ENCODE results near the gene CC2D1B. TPM values are rescaled to one million over a fixed set of nuclear protein-coding genes. Genes with fewer than 3 reads are reported as not detected.

Gene CC2D1B
- total RNA-seq, 2 donors from 2014 or later = 16.3 to 18.5 TPM

DNA sequence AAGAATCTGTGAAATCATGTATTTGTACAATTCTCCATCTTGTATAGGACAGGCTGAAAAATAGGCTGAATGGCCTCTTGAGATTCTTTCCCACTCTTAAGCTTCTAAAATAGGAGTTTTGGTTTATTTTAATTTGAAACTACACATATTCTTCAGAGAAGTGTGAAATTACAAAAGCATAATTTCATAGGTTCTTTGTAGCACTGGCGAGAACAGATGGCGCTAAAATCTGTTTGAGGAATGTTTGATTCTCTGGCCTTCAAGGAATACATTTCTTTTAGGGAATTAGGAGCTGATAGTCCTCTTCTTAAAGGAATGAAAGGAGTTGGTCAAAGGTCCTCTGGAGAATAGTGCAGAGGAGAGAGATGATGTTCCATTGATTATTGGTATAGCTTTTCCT is 44.9 kb downstream of the CC2D1B start:
- intact Hi-C loops (cut with DNase I) = no loop called here
- no peak for DNase-seq
- ATAC-seq = no peak

DNA sequence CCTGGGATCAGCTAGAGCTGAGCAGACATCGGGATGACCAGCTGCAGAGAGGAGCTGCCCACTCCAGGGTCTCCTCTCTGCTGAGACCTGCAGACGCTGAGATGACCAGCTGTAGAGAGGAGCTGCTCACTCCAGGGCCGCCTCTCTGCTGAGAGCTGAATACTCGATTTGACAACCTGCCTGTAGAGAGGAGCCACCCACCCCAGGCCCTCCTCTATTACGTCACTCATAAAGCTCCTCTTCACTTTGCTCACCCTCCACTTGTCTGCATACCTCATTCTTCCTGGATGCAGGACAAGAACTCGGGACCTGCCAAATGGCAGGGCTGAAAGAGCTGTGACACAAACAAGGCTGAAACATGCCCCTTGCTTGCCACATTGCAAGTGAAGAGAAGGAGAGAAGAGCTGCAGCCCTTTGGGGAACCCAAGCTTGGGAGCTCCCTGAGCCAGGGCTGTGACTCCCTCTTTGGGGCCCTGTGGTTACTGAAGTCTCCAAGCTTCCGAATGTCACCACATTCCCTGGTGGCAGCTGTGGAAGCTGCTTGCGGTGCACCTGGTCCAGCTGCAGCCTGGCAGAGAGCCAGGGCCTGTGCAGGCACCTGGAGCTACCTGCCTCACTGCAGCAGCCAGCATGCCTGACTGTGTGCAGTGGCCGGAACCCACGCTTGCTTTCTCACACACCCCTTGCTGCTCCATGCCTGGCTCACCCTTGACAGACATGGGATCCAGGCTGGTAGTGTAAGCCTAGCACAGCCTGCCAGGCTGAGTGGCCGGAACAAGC is 59.6 kb downstream of the CC2D1B start:
- ATAC-seq (peak; percentile 12 to 72), DNase-seq (no peak)
- intact Hi-C loops (cut with DNase I) = no loop called here

DNA sequence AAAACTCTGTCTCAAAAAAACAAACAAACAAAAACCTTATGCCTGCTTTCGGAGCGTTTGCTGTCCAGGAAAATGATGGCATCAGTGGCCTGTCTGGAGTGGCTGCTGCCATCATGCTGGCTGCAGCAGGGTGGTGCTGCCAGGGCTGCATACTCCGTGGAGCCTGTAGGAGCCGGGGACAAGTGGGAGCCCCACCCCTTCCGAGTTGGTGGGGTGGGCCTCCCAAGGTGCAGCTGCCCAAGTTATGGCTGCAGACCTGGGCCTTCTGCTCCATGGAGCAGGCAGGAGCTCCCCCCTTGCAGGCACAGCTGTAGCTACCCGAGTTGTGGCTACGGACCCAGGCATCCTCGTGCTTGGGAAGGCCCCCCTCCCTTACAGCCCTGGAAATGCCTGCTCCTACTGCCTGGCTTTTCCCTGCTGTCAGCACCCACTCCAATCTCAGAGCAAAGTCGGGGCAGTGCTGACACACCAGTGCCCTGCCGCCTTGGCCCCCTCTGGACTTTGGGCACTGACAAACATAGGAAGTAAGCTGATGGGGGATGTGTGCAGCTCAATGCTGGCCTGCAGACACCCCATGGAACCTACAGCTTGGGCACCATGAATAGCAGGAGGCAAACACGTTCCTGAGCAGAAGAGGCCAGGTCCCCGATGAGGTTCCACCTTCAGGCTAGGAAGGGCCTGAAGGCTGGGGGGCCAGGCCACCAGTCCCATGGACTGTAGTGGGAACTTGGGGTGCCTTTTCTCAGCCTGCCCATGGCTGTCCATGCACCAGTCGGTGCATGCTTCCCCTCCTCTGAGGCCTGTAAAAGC is 60.4 kb downstream of the CC2D1B start:
- DNase-seq (no peak), ATAC-seq (peak; percentile 14 to 47)
- intact Hi-C loops (cut with DNase I) = no loop called here

Other genes with a start within 250 kb of the CC2D1B start
- 10 to 100 TPM; 15.5 to 16.1 TPM for gene ZFYVE9, start 224.1 kb downstream of the CC2D1B start, total RNA-seq
- under 1 TPM; 0.52 to 0.94 TPM for gene ORC1, start 38.2 kb upstream of the CC2D1B start, total RNA-seq
- 10 to 100 TPM; 23.1 to 26.1 TPM for gene PRPF38A, start 38.4 kb upstream of the CC2D1B start, total RNA-seq
- 10 to 100 TPM; 30.1 to 32.7 TPM for gene TUT4, start 186.9 kb upstream of the CC2D1B start, total RNA-seq
- gene GPX7, start 236.2 kb upstream of the CC2D1B start, total RNA-seq = 10 to 100 TPM in 1 of 2 donors, 1 to 10 TPM in 1; 7.6 to 12.4 TPM